Fibroblast of lung (primary cell): ENCODE results near the gene EXOSC10.

Experiments
- CTCF ChIP-seq, 2 donors: IDR thresholded peaks in 1 of 2; conservative IDR thresholded peaks in 1 of 2; 1 replicate in 1 of 2; 2 replicates in 1 of 2; pipeline ENCODE4 v1.5.1; 2011 to 2012; ENCODE audit warnings: low read length in 2 of 2, control low read depth in 1 of 2, inconsistent platforms in 1 of 2, low read depth in 1 of 2, mild to moderate bottlenecking in 1 of 2
- EZH2 ChIP-seq: IDR thresholded peaks from 2 replicates; pipeline ENCODE4 v1.5.1; 2012; ENCODE audit warnings: low read length, control low read depth, mild to moderate bottlenecking; ENCODE audit errors: missing control alignments

- no peak for TF ChIP-seq CTCF (conservative IDR thresholded peaks at IDR 0.05 in 1 of 2, IDR thresholded peaks at IDR 0.05 in 1 of 2; ENCODE audit: low read depth in 1 of 2, low read length in 2 of 2)
- TF ChIP-seq EZH2, result no peak
Observed at GRCh38 chr1:11062965-11063401, 36.7 kb downstream of the EXOSC10 start.
